Daoy (cell line): ENCODE data around the gene LCN2. TPM values are rescaled to one million over a fixed set of nuclear protein-coding genes. Genes with fewer than 3 reads are reported as not detected.
A peak's percentile ranks its signal among the peaks of the same experiment; 100 is the strongest.

Experiments used
- DNase-seq: peaks from one replicate; pipeline ENCODE4 v3.0.0-alpha.2; 2015; ENCODE audit warnings: low read depth
- total RNA-seq: library from RNA; depleted of rRNA; stranded (reverse); fragments of >200 nt; shearing (Covaris generic); gene quantifications from 2 replicates; pipeline ENCODE4 v1.2.3, GENCODE V29; 2014; rRNA removed

LCN2 gene
- total RNA-seq, 1 experiment from 2014 or later, result not detected

DNA sequence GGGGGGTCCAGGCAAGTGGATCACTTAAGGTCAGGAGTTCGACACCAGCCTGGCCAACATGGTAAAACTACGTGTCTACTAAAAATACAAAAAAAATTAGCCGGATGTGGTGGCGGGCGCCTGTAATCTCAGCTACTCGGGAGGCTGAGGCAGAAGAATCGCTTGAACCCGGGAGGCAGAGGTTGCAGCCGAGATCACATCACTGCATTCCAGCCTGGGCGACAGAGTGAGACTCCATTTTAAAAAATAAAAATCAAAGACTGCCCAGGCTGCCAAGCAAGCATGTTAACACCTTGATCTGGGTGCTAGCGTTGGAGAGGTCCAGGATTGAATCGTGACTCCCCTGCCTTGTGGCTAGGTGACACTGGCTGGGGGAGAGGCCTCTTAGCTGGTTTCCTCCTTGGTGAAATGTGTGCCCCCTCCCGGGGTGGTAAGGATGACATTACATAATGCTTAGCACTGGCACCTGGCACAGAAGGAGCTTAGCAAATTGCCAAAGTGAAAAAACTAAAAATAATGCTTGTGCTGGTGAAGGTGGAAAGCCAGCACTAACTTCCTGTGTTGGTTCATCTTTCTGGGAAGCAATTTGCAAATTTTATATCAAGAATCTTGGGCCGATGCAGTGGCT is 44.3 kb downstream of the LCN2 start:
- DNase-seq, result no peak

DNA sequence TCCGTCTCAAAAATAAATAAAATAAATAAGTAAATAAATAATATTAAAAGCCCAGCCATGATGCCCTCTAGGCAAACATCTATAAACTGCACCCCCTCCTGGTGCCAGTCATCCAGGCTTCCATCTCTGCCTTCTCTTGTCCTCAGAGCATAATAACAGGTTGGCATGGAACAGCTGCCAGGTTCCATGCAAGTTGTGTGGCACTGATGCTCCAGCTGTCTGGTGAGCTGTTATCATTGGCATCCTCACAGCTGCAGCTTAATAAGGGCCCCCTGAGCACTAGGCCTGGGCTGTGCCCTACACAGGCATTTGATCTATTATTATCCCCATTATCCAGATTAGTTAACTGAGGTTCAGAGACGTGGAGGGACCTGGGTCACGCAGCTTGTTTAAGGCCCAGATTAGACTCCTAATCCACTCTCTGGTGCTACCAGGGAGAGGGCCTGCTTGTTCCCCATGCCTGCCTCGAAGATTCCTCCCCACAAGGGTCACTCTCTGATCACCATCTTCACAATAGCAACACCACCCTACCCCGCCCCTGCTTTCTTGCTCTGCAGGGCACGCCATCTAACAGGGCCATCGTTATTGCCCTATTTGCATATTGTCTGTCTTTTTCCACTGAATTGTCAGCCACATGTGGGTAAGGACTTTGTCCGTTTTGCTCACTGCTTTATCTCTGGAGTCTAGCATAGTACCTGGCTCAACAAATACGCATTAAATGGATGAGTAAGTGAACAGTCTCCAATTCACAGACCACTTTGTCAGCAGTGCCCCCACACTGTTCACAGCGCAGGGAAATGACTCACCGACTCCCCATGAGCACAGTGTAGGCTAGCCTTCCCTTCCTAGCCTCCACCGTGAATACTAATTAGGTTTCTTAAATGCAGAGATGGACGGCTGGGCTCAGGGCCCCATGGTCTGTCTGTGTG is 52.5 kb downstream of the LCN2 start:
- DNase-seq, result peak; percentile 81

DNA sequence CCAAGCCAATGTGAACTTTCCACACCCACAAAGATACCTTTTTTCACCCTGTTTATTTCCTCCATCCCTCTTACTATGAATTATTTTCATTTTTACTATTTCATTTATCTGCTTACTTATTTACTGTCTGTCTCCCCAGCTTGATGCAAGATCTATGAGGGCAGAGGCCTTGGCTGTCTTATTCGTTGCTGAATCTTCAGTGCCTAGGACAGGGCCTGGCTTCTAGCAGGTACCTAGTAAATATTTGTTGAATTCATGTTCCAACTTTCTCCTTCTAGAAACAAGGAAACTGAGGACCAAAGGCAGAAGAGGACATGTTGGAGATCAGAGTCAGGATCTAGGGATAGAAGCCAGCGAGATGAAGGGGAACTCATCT is 53.4 kb downstream of the LCN2 start:
- DNase-seq, result no peak

Other genes with a start within 250 kb of the LCN2 start
- 11.3 and 12.7 TPM in 2 replicates for gene ST6GALNAC6, start 249.8 kb upstream of the LCN2 start, total RNA-seq
- 29.1 and 78.4 TPM in 2 replicates for gene ST6GALNAC4, start 232.4 kb upstream of the LCN2 start, total RNA-seq
- gene PIP5KL1, start 218.7 kb upstream of the LCN2 start, total RNA-seq, result 0.18 and 0.51 TPM in 2 replicates
- gene DPM2, start 211.6 kb upstream of the LCN2 start, total RNA-seq, result 51.9 and 56.2 TPM in 2 replicates
- 2.9 and 6.3 TPM in 2 replicates for gene EEIG1, start 168.5 kb upstream of the LCN2 start, total RNA-seq
- gene NAIF1, start 82.1 kb upstream of the LCN2 start, total RNA-seq, result 19.4 and 25.5 TPM in 2 replicates
- gene SLC25A25, start 81.2 kb upstream of the LCN2 start, total RNA-seq, result 23.5 and 30.5 TPM in 2 replicates
- 109 and 136 TPM in 2 replicates for gene PTGES2, start 21.7 kb upstream of the LCN2 start, total RNA-seq
- gene BBLN, start 10.8 kb downstream of the LCN2 start, total RNA-seq, result 121 and 122 TPM in 2 replicates
- gene CIZ1, start 42.1 kb downstream of the LCN2 start, total RNA-seq, result 35.8 and 36.2 TPM in 2 replicates
- 8.5 and 12.3 TPM in 2 replicates for gene DNM1, start 53.9 kb downstream of the LCN2 start, total RNA-seq
- 76.5 and 85.5 TPM in 2 replicates for gene GOLGA2, start 126.6 kb downstream of the LCN2 start, total RNA-seq
- 72.8 and 93.9 TPM in 2 replicates for gene SWI5, start 126.8 kb downstream of the LCN2 start, total RNA-seq
- gene TRUB2, start 173.0 kb downstream of the LCN2 start, total RNA-seq, result 34.8 and 55.2 TPM in 2 replicates
- 56.6 and 67.4 TPM in 2 replicates for gene COQ4, start 173.4 kb downstream of the LCN2 start, total RNA-seq
- 24.8 and 33.9 TPM in 2 replicates for gene SLC27A4, start 191.1 kb downstream of the LCN2 start, total RNA-seq
- gene URM1, start 221.9 kb downstream of the LCN2 start, total RNA-seq, result 58.5 and 83.0 TPM in 2 replicates